K562 (cell line): ENCODE results near the gene TMEM126B. TPM values are rescaled to one million over a fixed set of nuclear protein-coding genes. Genes with fewer than 3 reads are reported as not detected.

Experiments used
- CHD1 ChIP-seq: fragments of 200-600 bp; sonication (generic); IDR thresholded peaks from one replicate; pipeline ENCODE4 v1.6.1; 2012; ENCODE audit warnings: mild to moderate bottlenecking, moderate library complexity, low read length, inconsistent platforms
- ETS1 ChIP-seq: conservative IDR thresholded peaks from 2 replicates; pipeline ENCODE4 v1.6.1; 2011; ENCODE audit warnings: low read depth, mild to moderate bottlenecking, low read length; ENCODE audit not compliant: control insufficient read depth
- ETS2 ChIP-seq: IDR thresholded peaks from 2 replicates; pipeline ENCODE4 v1.6.1; 2016; ENCODE audit warnings: borderline replicate concordance, missing genetic modification characterization, mild to moderate bottlenecking, moderate library complexity, missing compliant biosample characterization; ENCODE audit not compliant: poor library complexity, severe bottlenecking
- FOXA1 ChIP-seq: fragments of 450-650 bp; IDR thresholded peaks from 2 replicates; pipeline ENCODE4 v1.6.1; 2016; ENCODE audit warnings: mild to moderate bottlenecking, borderline replicate concordance
- FUS ChIP-seq: fragments of 200-400 bp; formaldehyde crosslinking; optimal IDR thresholded peaks from 2 replicates; pipeline ENCODE3; 2017; ENCODE audit warnings: low read depth, low read length
- GMEB1 ChIP-seq: fragments of 250-450 bp; sonication (Bioruptor Pico); IDR thresholded peaks from 2 replicates; pipeline ENCODE4 v1.4.0; 2020; ENCODE audit warnings: mild to moderate bottlenecking
- GTF2B ChIP-seq: IDR thresholded peaks from 2 replicates; pipeline ENCODE4 v1.6.1; 2011; ENCODE audit not compliant: insufficient read length; ENCODE audit errors: extremely low read depth
- HNRNPLL ChIP-seq: fragments of 200-400 bp; formaldehyde crosslinking; IDR thresholded peaks from 2 replicates; pipeline ENCODE4 v1.6.1; 2017; ENCODE audit warnings: low read length, low read depth, mild to moderate bottlenecking; ENCODE audit not compliant: poor library complexity, severe bottlenecking
- KDM1A ChIP-seq, 2 experiments: fragments of 450-650 bp; IDR thresholded peaks; 2 replicates each; pipeline ENCODE4 v1.6.1; 2016; ENCODE audit warnings: mild to moderate bottlenecking in 2 of 2
- KHSRP ChIP-seq: fragments of 450-650 bp; IDR thresholded peaks from 2 replicates; pipeline ENCODE4 v1.6.1; 2017
- MAZ ChIP-seq, 2 experiments: fragments of 450-650 bp in 1 of 2; sonication (generic) in 1 of 2; formaldehyde crosslinking; IDR thresholded peaks in 1 of 2; conservative IDR thresholded peaks in 1 of 2; 2 replicates each; pipeline versions ENCODE4 v1.4.0 to v1.5.0; 2020; ENCODE audit warnings: mild to moderate bottlenecking in 1 of 2, missing genetic modification reagents in 1 of 2
- MEF2D ChIP-seq: conservative IDR thresholded peaks from 2 replicates; pipeline ENCODE4 v1.6.1; 2016; ENCODE audit warnings: low read depth, missing genetic modification characterization, missing compliant biosample characterization
- OTX1 ChIP-seq: fragments of 450-650 bp; formaldehyde crosslinking; IDR thresholded peaks from 2 replicates; pipeline ENCODE4 v1.4.0; 2022; ENCODE audit warnings: mild to moderate bottlenecking
- PHF20 ChIP-seq: fragments of 450-650 bp; IDR thresholded peaks from 2 replicates; pipeline ENCODE4 v1.6.1; 2018; ENCODE audit not compliant: partially characterized antibody
- SP2 ChIP-seq: IDR thresholded peaks from 2 replicates; pipeline ENCODE4 v1.6.1; 2011; ENCODE audit warnings: mild to moderate bottlenecking, low read depth, low read length, moderate library complexity; ENCODE audit not compliant: poor library complexity, severe bottlenecking; ENCODE audit errors: extremely low read depth
- SRSF7 ChIP-seq: fragments of 200-400 bp; formaldehyde crosslinking; optimal IDR thresholded peaks from 2 replicates; pipeline ENCODE3; 2017; ENCODE audit warnings: mild to moderate bottlenecking, low read depth, low read length
- TAF15 ChIP-seq: fragments of 200-400 bp; formaldehyde crosslinking; IDR thresholded peaks from 2 replicates; pipeline ENCODE4 v1.6.1; 2017; ENCODE audit warnings: mild to moderate bottlenecking, low read depth, low read length, moderate library complexity
- ZBTB43 ChIP-seq: sonication (generic); formaldehyde crosslinking; IDR thresholded peaks from 2 replicates; pipeline ENCODE4 v1.8.0; 2023; ENCODE audit warnings: mild to moderate bottlenecking, missing genetic modification reagents
- ZNF23 ChIP-seq: fragments of 250-450 bp; sonication (Bioruptor Pico); IDR thresholded peaks from 2 replicates; pipeline ENCODE4 v1.4.0; 2020; ENCODE audit warnings: mild to moderate bottlenecking
- ZNF511 ChIP-seq: sonication (generic); formaldehyde crosslinking; IDR thresholded peaks from 2 replicates; pipeline ENCODE4 v1.8.0; 2022; ENCODE audit warnings: mild to moderate bottlenecking, missing genetic modification reagents
- ZNF76 ChIP-seq: fragments of 250-450 bp; sonication (Bioruptor Pico); IDR thresholded peaks from 2 replicates; pipeline ENCODE4 v1.4.0; 2020; ENCODE audit warnings: mild to moderate bottlenecking, moderate library complexity, borderline replicate concordance
- ZNF785 ChIP-seq: fragments of 250-450 bp; sonication (Bioruptor Pico); IDR thresholded peaks from 2 replicates; pipeline ENCODE4 v1.4.0; 2020; ENCODE audit warnings: mild to moderate bottlenecking
- polyA plus RNA-seq, 8 experiments: library from polyadenylated mRNA; depleted of rRNA in 4 of 8; stranded (reverse) in 5 of 8; unstranded in 3 of 8; fragments of >200 nt; fragmentation: Nextera tagmentation in 2 of 8; fragmentation: Illumina TruSeq in 1 of 8; extraction: Ambion mirVana in 2 of 8; extraction: Trizol in 1 of 8; gene quantifications; 2 replicates each; pipeline versions ENCODE4 v1.2.1 to v1.2.3, GENCODE V29; 2011 to 2014; ENCODE audit warnings: inconsistent platforms in 1 of 8, missing spikeins in 1 of 8
- total RNA-seq, 7 experiments: library from RNA; depleted of rRNA in 6 of 7; stranded (reverse); fragments of >200 nt in 6 of 7; fragmentation: Illumina TruSeq in 2 of 7; extraction: Trizol in 2 of 7; gene quantifications; 2 replicates each; pipeline versions ENCODE4 v1.2.1 to v1.2.3, GENCODE V29; 2011 to 2021; ENCODE audit warnings: low replicate concordance in 1 of 7

Gene TMEM126B
- total and polyA plus RNA-seq, 9 of the 15 experiments (the other 6 are each of a cell fraction or from before 2014, with no cell fraction given), result 85.5 to 226 (median 164) TPM

GRCh38 chr11:85664615-85665481 is 36.5 kb downstream of the TMEM126B start, which contains the start of gene CREBZF (continued):
- TF ChIP-seq ZBTB43 (CRISPR knock-in tag) (0 out of 2 replicates have a peak, but pooled peaks have one; percentile 3), CHD1 (no peak), KHSRP (no peak), OTX1 (CRISPR knock-in tag) (no peak), PHF20 (peak; percentile 76), ETS1 (0 out of 2 replicates have a peak, but pooled peaks have one; percentile 29), GTF2B (no peak), SP2 (no peak), ZNF785 (CRISPR knock-in tag) (no peak), FOXA1 (no peak), ZNF76 (peak; percentile 35; the same call in 1 of the 2 replicates), ETS2 (tag) (no peak), GMEB1 (CRISPR knock-in tag) (peak; percentile 38), ZNF23 (CRISPR knock-in tag) (no peak), SRSF7 (no peak), KDM1A (IDR thresholded peaks at IDR 0.05) (no peak), TAF15 (no peak), FUS (no peak), HNRNPLL (no peak), MAZ (CRISPR knock-in tag; conservative IDR thresholded peaks at IDR 0.05 in 1 of 2, IDR thresholded peaks at IDR 0.05 in 1 of 2) (peak; percentile 81 to 84), ZNF511 (CRISPR knock-in tag) (peak; percentile 93), MEF2D (tag) (no peak)
